DMS153 treated with DMSO at 0.1 percent for 48 hours (cell line): ENCODE measurements around the gene SMG6.

Source experiments
- DNase-seq: peaks from one replicate; lab custom pipeline; 2025; ENCODE audit not compliant: unreplicated experiment; lab: John Stamatoyannopoulos, UW

Gene SMG6

GRCh38 chr17:2064147-2064489 is 239.5 kb downstream of the SMG6 start:
- no peak for DNase-seq

DNA sequence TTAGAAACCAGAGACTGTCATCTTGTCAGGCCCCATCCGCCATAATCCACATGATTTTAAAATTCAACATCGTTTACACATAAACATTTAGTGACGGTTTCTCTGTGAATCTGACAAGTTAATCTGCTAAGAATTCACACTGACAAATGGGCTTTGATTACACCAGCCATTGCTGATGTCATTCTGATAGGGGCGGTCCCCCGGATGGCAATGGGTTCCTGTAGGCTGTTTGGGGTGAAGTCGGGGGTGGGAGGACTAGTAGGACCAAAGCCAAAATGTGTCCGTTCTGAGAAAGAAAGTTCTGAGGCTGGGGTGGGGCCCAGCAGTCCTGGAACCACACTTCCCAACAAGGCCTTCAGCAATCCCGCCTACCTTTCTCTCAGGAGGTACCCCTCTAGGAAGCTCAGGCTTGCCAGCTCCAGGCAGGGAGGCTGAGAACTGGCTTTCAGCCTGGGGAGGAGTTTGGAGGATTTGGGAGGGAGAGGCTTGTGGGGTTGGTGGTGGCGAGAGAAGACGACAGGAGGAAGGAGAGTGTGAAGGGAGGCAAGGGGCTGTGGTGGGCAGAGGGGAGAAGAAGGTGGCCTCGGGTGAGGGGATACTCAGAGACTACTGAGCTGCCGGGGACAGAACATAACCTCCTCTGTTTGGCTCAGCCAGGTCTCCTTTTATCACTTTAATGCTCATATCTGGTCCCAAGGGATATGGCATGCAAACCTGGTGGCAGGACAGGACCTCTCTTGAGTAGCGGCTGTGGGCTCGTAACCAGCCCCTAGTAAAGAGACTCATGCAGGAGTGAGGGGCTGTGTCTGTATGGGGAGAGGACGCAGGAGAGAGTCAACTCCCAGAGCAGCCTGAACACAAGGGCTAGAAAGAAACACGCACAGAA is 240.1 kb downstream of the SMG6 start:
- DNase-seq: no peak

DNA sequence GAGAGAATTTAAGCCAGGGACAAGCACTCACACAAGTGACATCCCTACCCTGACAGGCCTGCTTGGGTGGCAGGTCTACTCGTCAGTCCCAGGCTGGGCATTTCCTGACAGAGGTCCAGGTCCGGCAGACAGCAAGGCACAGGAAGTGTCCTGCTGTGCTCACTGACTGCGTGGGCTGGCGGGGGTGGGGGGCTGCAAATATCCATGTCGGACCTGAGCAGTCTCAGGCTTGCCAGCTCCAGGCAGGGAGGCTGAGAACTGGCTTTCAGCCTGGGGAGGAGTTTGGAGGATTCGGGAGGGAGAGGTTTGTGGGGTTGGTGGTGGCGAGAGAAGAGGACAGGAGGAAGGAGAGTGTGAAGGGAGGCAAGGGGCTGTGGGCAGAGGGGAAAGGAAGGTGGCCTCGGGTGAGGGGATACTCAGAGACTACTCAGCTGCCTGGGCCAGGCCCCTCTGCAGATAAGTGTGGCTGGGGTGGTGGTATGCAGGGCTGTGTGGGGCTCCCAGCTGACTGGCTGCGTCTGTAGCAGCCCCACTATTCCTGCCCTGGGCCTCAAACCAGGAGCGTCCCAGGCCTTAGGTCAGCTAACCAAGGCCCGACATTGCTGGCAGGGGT is 240.9 kb downstream of the SMG6 start:
- no peak for DNase-seq

DNA sequence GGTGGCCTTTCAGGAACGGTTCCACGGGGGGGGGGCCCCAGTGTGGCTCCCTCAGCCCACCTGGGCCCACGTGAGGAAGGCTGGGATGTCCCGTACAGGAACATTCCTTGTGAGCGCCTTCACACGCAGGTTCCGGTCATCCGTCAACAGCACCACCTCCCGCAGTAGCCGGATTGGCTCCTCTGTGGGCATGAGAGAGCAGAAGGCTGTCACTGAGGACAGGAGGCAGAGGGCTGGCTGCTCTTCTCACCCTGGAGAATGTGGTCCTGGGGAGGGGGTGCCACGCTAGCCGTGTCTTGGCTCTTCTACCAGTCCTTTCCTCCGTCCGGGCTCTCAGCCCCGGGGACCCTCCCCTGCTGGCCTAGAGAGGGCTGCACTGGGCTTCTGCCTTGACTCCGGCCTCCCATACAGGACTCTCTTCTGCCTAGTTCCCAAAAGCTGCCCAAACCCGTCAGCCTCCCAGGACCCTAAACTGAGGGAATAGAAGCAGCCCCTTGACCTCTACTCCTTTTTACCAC is 242.1 kb downstream of the SMG6 start:
- DNase-seq: no peak

DNA sequence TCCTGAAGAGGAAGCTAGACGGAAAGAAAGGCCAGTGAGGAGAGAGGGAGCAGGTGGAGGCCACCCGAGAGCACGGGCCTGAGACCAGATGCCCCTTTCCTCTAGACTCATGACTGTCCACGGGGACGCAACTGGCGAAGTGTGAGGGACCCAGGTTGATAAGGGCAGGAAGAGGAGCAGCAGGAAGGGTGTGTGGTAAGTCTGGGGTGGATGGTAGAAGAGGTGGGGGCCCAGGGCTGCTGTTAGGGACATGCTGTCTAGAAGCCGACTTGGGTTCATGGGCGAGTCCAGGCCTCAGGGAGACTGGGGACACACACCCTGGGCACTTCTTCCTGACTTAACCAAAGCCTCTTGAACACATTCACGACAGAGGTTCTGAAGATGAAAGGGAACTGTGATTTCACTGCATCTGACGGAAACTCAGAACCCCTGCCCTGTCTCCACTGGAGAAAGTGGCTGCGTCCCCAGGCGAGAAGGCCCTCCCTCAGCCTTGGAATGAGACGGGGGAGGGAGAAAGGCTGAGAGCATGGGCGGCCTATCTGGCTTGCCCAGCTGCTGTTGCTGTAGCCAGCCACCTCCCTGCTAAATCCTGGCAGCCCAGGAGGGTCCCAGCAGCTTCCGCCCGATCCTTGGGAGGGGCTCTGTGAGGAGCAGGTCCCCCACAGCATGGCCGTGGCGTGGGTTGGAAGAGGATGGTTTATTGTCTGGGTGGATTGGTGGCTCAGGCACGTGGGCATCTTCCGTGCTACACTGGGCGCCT is 242.7 kb downstream of the SMG6 start:
- no peak for DNase-seq

DNA sequence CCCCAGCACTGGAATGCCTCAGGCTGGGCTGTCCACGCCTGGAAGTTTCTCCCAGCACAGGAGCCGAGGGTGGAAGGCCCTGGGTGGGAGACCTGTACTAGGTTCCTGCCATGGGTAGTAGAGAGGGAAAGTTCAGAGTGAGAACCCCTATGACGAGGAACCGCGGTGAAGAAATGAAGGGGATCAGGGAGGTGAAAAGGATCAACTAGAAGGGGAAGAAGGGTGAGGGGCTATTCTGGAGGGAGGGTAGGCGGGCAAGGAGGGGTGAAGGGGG is 243.3 kb downstream of the SMG6 start:
- no peak for DNase-seq

- no peak for DNase-seq
These were observed 243.8 kb downstream of the SMG6 start for GRCh38 chr17:2059547-2060384.

- no peak for DNase-seq
These were observed 244.7 kb downstream of the SMG6 start for GRCh38 chr17:2058586-2059546.

DNA sequence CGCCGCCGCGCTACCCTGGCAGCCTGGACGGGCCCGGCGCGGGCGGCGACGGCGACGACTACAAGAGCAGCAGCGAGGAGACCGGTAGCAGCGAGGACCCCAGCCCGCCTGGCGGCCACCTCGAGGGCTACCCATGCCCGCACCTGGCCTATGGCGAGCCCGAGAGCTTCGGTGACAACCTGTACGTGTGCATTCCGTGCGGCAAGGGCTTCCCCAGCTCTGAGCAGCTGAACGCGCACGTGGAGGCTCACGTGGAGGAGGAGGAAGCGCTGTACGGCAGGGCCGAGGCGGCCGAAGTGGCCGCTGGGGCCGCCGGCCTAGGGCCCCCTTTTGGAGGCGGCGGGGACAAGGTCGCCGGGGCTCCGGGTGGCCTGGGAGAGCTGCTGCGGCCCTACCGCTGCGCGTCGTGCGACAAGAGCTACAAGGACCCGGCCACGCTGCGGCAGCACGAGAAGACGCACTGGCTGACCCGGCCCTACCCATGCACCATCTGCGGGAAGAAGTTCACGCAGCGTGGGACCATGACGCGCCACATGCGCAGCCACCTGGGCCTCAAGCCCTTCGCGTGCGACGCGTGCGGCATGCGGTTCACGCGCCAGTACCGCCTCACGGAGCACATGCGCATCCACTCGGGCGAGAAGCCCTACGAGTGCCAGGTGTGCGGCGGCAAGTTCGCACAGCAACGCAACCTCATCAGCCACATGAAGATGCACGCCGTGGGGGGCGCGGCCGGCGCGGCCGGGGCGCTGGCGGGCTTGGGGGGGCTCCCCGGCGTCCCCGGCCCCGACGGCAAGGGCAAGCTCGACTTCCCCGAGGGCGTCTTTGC is 245.6 kb downstream of the SMG6 start:
- no peak for DNase-seq

DNA sequence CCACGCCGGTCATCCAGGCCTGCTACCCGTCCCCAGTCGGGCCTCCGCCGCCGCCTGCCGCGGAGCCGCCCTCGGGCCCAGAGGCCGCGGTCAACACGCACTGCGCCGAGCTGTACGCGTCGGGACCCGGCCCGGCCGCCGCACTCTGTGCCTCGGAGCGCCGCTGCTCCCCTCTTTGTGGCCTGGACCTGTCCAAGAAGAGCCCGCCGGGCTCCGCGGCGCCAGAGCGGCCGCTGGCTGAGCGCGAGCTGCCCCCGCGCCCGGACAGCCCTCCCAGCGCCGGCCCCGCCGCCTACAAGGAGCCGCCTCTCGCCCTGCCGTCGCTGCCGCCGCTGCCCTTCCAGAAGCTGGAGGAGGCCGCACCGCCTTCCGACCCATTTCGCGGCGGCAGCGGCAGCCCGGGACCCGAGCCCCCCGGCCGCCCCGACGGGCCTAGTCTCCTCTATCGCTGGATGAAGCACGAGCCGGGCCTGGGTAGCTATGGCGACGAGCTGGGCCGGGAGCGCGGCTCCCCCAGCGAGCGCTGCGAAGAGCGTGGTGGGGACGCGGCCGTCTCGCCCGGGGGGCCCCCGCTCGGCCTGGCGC is 246.3 kb downstream of the SMG6 start:
- no peak for DNase-seq

DNA sequence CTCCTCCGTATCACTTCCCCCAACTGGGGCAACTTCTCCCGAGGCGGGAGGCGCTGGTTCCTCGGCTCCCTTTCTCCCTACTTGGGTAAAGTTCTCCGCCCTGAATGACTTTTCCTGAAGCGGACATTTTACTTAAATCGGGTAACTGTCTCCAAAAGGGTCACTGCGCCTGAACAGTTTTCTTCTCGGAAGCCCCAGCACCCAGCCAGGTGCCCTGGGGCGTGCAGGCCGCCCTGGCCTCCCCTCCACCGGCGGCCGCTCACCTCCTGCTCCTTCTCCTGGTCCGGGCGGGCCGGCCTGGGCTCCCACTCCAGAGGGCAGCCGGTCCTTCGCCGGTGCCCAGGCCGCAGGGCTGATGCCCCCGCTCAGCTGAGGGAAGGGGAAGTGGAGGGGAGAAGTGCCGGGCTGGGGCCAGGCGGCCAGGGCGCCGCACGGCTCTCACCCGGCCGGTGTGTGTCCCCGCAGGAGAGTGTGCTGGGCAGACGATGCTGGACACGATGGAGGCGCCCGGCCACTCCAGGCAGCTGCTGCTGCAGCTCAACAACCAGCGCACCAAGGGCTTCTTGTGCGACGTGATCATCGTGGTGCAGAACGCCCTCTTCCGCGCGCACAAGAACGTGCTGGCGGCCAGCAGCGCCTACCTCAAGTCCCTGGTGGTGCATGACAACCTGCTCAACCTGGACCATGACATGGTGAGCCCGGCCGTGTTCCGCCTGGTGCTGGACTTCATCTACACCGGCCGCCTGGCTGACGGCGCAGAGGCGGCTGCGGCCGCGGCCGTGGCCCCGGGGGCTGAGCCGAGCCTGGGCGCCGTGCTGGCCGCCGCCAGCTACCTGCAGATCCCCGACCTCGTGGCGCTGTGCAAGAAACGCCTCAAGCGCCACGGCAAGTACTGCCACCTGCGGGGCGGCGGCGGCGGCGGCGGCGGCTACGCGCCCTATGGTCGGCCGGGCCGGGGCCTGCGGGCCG is 247.1 kb downstream of the SMG6 start:
- no peak for DNase-seq

DNA sequence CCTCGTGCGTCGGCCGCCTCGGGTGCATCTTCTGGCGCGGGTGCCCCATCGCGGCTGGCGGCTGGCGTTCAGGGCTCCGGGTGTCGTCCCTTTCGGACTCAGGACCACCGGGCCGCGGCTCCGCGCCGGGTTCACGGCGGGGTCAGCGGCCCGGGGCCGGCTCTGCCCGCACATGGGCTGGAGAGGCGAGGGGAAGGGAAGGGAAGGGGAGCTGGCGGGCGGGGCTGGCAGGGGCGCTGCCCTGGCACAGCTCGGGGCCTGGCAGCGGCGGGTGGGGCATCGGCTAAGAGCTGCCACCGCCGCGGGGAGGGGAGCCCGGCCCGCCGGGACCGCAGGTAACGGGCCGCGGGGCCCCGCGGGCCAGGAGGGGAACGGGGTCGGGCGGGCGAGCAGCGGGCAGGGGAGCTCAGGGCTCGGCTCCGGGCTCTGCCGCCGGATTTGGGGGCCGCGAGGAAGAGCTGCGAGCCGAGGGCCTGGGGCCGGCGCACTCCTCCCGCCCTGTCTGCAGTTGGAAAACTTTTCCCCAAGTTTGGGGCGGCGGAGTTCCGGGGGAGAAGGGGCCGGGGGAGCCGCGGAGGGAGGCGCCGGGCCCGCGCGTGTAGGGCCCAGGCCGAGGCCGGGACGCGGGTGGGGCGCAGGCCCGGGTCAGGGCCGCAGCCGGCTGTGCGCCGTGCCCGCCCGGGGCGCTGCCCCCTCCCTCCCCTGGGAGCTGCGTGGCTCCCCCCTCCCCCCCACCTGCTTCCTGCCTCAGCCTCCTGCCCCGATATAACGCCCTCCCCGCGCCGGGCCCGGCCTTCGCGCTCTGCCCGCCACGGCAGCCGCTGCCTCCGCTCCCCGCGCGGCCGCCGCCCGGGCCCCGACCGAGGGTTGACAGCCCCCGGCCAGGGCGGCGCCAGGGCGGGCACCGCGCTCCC is 248.0 kb downstream of the SMG6 start:
- DNase-seq: no peak

DNA sequence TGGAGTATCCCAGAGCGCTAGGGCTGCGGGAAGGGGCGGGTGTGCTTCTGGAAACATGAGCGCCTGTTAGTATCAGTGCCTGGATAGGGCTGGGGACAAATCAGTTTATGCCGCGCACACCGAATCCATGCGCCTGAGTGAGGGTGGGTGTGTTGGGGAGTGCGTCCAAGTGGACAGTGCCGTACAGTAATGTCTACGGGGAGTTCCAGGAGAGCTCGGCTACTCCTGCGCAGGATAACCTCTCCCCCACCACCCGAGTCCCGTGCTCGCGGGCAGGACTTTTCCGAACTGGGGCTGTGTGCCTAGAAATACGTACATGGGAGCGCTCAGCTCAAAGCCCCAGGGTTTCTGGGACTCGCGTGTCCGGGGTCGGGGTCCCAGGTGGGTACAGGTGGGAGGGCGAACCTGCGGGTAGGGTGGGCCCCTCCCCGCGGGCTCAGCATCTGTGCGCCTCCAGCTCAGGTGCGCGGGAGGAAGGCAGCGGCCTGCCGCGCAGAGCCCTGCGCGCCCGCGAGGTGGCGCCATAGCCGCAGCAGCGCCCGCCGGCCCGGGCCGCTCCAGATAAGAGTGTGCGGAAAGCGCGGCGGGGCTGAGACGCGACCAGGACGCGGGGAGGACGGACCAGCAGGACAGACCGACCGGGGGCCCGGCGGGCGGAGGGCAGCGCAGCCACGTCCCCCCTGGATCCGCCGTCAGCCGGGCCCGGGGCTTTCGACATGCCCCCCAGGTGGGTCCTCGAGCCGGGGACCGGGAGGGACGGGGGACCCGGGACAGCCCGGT is 248.9 kb downstream of the SMG6 start, which contains the start of gene HIC1:
Gene HIC1 (plus strand): TSS at position 592 of the 780 bp plus-strand sequence. CDS start 1,588 bp downstream, outside the sequence.
- peak; percentile 13 for DNase-seq

- DNase-seq: no peak
These were observed 249.4 kb downstream of the SMG6 start for GRCh38 chr17:2054262-2054511.

- peak; percentile 6 for DNase-seq
These were observed 250.0 kb downstream of the SMG6 start for GRCh38 chr17:2053380-2054261.
